HG03095 (cell line): Measurements from ENCODE around the gene AK2.
"Not testable (repeated sequence)": the region's sequence is repeated elsewhere in the genome, so short reads cannot be mapped to it uniquely, and the experiment has no call there.

Experiments
- ATAC-seq: cut with Tn5 transposase; IDR thresholded peaks from one replicate; pipeline ENCODE4 v1.9.1; 2021; ENCODE audit warnings: moderate library complexity; ENCODE audit not compliant: unreplicated experiment

AK2 gene

GRCh38 chr1:33002006-33002405 lies 34.7 kb downstream of the AK2 start:
- ATAC-seq = no peak

GRCh38 chr1:33001282-33001681 lies 35.4 kb downstream of the AK2 start:
- ATAC-seq = no peak

GRCh38 chr1:33000427-33001026 lies 36.2 kb downstream of the AK2 start:
- no peak for ATAC-seq

- ATAC-seq = no peak
These were observed 37.7 kb downstream of the AK2 start for GRCh38 chr1:32998997-32999396.

- ATAC-seq = no peak
These were observed 38.6 kb downstream of the AK2 start for GRCh38 chr1:32998064-32998463.

GRCh38 chr1:32997381-32997891 lies 39.2 kb downstream of the AK2 start:
- no peak for ATAC-seq

GRCh38 chr1:32993324-32993636 lies 43.4 kb downstream of the AK2 start:
- not testable (repeated sequence) for ATAC-seq

- peak; percentile 60 for ATAC-seq
These were observed 44.0 kb downstream of the AK2 start for GRCh38 chr1:32992489-32993323.

- ATAC-seq = peak; percentile 34
These were observed 44.7 kb downstream of the AK2 start for GRCh38 chr1:32991819-32992488.

- ATAC-seq = no peak
These were observed 45.3 kb downstream of the AK2 start for GRCh38 chr1:32991386-32991785.

GRCh38 chr1:32990887-32991286 lies 45.8 kb downstream of the AK2 start:
- no peak for ATAC-seq

- ATAC-seq = no peak
These were observed 47.3 kb downstream of the AK2 start for GRCh38 chr1:32989160-32990050.

- ATAC-seq = no peak
These were observed 48.0 kb downstream of the AK2 start for GRCh38 chr1:32988665-32989064.

GRCh38 chr1:32985226-32985625 lies 51.5 kb downstream of the AK2 start:
- no peak for ATAC-seq

- no peak for ATAC-seq
These were observed 52.1 kb downstream of the AK2 start for GRCh38 chr1:32984455-32985171.

- no peak for ATAC-seq
These were observed 52.6 kb downstream of the AK2 start for GRCh38 chr1:32984090-32984454.

GRCh38 chr1:32983020-32983419 lies 53.7 kb downstream of the AK2 start:
- ATAC-seq = no peak

- ATAC-seq = peak; percentile 82
These were observed 55.4 kb downstream of the AK2 start for GRCh38 chr1:32981003-32981901.

GRCh38 chr1:32980080-32980479 lies 56.6 kb downstream of the AK2 start:
- no peak for ATAC-seq
